GM18868 (cell line): ENCODE results near the gene ABHD17B.

ENCODE experiments used
- ATAC-seq: cut with Tn5 transposase; IDR thresholded peaks from one replicate; pipeline ENCODE4 v1.9.1; 2021; ENCODE audit warnings: mild to moderate bottlenecking, moderate library complexity; ENCODE audit not compliant: unreplicated experiment

ABHD17B gene

GRCh38 chr9:71822935-71823334 is 88.1 kb downstream of the ABHD17B start:
- no peak for ATAC-seq

DNA sequence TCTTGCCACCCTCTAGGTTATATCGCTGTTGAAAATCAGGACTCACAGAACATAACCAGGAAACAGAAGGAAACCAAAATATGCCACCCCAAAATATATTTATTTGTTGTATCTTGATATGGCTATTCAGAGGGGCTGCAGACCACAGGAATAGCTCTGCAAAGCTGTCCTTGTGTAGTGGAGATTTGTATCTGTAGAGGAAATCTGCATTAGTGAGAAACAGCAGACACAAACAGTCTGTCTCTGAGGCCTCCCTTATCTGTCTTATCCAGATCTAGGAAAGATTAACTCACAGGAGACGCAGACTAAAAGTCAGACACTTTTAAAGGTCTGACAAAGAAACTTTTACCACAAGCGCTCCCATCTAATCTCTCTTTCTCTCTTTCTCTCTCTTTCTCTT is 88.5 kb downstream of the ABHD17B start:
- ATAC-seq: no peak

GRCh38 chr9:71821405-71821804 is 89.6 kb downstream of the ABHD17B start:
- ATAC-seq: no peak

GRCh38 chr9:71820403-71820921 is 90.5 kb downstream of the ABHD17B start:
- ATAC-seq: no peak

- ATAC-seq: no peak
These were observed 91.8 kb downstream of the ABHD17B start for GRCh38 chr9:71819115-71819739.

- no peak for ATAC-seq
These were observed 94.0 kb downstream of the ABHD17B start for GRCh38 chr9:71816916-71817451.
